Osteoblast (primary cell): ENCODE results near the gene NEB. TPM values are rescaled to one million over a fixed set of nuclear protein-coding genes. Genes with fewer than 3 reads are reported as not detected.

Source experiments
- DNase-seq: peaks from one replicate; pipeline ENCODE4 v3.0.0; 2011; ENCODE audit warnings: low spot score, mixed read lengths; ENCODE audit not compliant: insufficient read length; ENCODE audit errors: missing footprints
- H2AFZ ChIP-seq: 2 replicates; pipeline ENCODE4 v1.6.0; 2011; ENCODE audit warnings: mild to moderate bottlenecking, low read length
- H3K27ac ChIP-seq: 2 replicates; pipeline ENCODE4 v1.5.1; 2011; ENCODE audit warnings: mild to moderate bottlenecking, low read depth, low read length, moderate library complexity
- H3K27me3 ChIP-seq: 2 replicates; pipeline ENCODE4 v1.6.0; 2012; ENCODE audit warnings: mild to moderate bottlenecking, control low read depth, inconsistent platforms, low read length, moderate library complexity; ENCODE audit not compliant: insufficient read depth
- H3K36me3 ChIP-seq: 2 replicates; pipeline ENCODE4 v1.5.1; 2011; ENCODE audit warnings: mild to moderate bottlenecking, low read length, control low read depth, moderate library complexity; ENCODE audit not compliant: insufficient read depth
- H3K4me1 ChIP-seq: 2 replicates; pipeline ENCODE4 v1.5.1; 2011; ENCODE audit warnings: mild to moderate bottlenecking, low read length, control low read depth, moderate library complexity; ENCODE audit not compliant: insufficient read depth
- H3K4me2 ChIP-seq: 2 replicates; pipeline ENCODE4 v1.6.0; 2011; ENCODE audit warnings: mild to moderate bottlenecking, low read length; ENCODE audit not compliant: insufficient read depth
- H3K4me3 ChIP-seq: fragments of 200-600 bp; sonication (generic); 3 replicates; pipeline ENCODE4 v1.5.1; 2012; ENCODE audit warnings: mild to moderate bottlenecking, low read length, inconsistent platforms; ENCODE audit not compliant: insufficient read depth
- H3K79me2 ChIP-seq: 2 replicates; pipeline ENCODE4 v1.6.0; 2012; ENCODE audit warnings: mild to moderate bottlenecking, low read length, control low read depth, inconsistent platforms; ENCODE audit not compliant: insufficient read depth
- H3K9me3 ChIP-seq: 2 replicates; pipeline ENCODE4 v1.5.1; 2011; ENCODE audit warnings: low read depth, low read length, control low read depth
- H4K20me1 ChIP-seq: 2 replicates; pipeline ENCODE4 v1.6.0; 2012; ENCODE audit warnings: mild to moderate bottlenecking, low read length, control low read depth; ENCODE audit not compliant: insufficient read depth
- CTCF ChIP-seq: IDR thresholded peaks from 2 replicates; pipeline ENCODE4 v1.5.1; 2011; ENCODE audit warnings: mild to moderate bottlenecking, low read depth, low read length, moderate library complexity; ENCODE audit errors: extremely low read depth
- total RNA-seq: library from RNA; depleted of rRNA; stranded (reverse); fragments of >200 nt; gene quantifications from 2 replicates; pipeline ENCODE4 v1.2.3, GENCODE V29; 2012

NEB gene
- total RNA-seq, 1 donor: 0.36 TPM

DNA sequence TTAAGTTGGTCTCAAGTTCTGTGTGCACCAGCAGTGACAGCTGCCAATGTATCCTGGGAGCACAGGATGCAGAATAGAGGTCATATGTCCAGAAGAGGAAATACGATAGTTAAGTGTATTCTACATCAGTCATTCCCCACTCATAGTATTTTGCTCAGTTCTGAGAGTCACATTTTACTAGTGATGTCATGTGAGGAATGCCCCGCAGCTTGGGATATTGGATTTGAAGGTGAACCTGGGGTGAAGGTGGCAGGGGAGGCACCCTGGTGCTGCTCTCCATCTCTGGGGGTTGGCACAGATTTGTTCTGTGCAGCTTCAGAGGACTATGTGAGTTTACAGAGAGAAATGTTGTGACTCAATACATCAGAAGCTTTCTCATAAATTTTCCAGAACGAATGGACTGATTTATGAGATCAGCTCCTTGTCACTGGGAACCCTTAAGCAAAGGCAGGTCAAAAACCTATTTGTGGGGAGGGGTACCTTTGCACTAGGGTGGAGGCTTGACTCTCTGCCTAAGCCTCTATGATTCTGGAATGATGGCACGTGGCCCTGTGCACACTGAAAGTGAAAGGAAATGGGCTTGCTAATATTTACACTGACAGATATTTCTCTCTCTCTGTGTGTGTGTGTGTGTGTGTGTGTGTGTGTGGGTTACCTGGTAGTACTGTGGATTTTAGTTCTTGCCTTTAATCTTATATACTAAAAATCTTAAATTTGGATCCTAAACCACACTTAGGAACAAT, 95.9 kb downstream of the NEB start:
- H3K4me2 ChIP-seq: peak overlapping the region; percentile 74
- H3K27ac ChIP-seq: no peak overlapping the region
- peak overlapping the region; percentile 49 for H3K4me3 ChIP-seq
- DNase-seq: no peak
- no peak for TF ChIP-seq CTCF
- H3K4me1 ChIP-seq: peaks cover 5% of the 10 kb centered on the region
- no peaks in the 10 kb centered on the region for H3K27me3 ChIP-seq
- H4K20me1 ChIP-seq: no peaks in the 10 kb centered on the region
- H3K9me3 ChIP-seq: no peaks in the 10 kb centered on the region
- H3K36me3 ChIP-seq: no peaks in the 10 kb centered on the region
- H2AFZ ChIP-seq: peak overlapping the region; percentile 32
- no peaks in the 10 kb centered on the region for H3K79me2 ChIP-seq

DNA sequence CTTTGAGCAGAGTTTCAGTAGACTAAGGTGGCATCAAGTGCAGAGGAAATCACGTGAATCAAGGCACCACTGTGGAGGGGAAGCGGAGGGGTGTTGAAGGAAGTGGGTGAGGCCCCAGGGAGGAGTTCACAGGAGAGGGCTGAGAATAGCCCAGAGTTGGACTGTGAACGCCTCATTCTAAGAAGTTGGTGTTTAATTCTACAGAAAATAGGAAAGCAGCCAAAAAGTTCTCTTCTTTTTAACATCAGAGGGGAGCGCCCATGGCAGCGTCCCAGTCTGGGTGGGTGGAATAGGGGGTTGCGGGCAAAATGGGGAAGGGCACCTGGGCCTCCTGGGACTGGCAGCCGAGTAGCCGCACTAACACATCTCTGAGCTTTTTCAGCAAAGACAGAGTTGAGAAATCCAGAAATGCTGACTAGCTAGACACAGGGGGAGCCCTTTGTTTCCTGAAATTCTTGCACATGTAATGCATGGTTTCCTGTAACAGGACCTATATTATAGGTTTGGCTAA, 97.0 kb downstream of the NEB start:
- H3K36me3 ChIP-seq: no peaks in the 10 kb centered on the region
- no peak overlapping the region for H3K4me2 ChIP-seq
- no peaks in the 10 kb centered on the region for H3K27me3 ChIP-seq
- H3K4me3 ChIP-seq: no peak overlapping the region
- H2AFZ ChIP-seq: no peak overlapping the region
- no peaks in the 10 kb centered on the region for H3K9me3 ChIP-seq
- no peaks in the 10 kb centered on the region for H3K79me2 ChIP-seq
- H4K20me1 ChIP-seq: no peaks in the 10 kb centered on the region
- no peak for TF ChIP-seq CTCF
- DNase-seq: no peak
- peaks cover 5% of the 10 kb centered on the region for H3K4me1 ChIP-seq
- H3K27ac ChIP-seq: no peak overlapping the region

- no peak for TF ChIP-seq CTCF
- H3K4me3 ChIP-seq: no peak overlapping the region
- H3K27me3 ChIP-seq: no peaks in the 10 kb centered on the region
- H3K27ac ChIP-seq: no peak overlapping the region
- H3K36me3 ChIP-seq: no peaks in the 10 kb centered on the region
- H3K4me2 ChIP-seq: no peak overlapping the region
- no peak overlapping the region for H2AFZ ChIP-seq
- H4K20me1 ChIP-seq: no peaks in the 10 kb centered on the region
- no peak for DNase-seq
- H3K9me3 ChIP-seq: no peaks in the 10 kb centered on the region
- no peaks in the 10 kb centered on the region for H3K79me2 ChIP-seq
- peaks cover 5% of the 10 kb centered on the region for H3K4me1 ChIP-seq
Observed at GRCh38 chr2:151634736-151635467, 99.4 kb downstream of the NEB start.

- no peak overlapping the region for H3K4me3 ChIP-seq
- H3K36me3 ChIP-seq: no peaks in the 10 kb centered on the region
- H3K4me1 ChIP-seq: peaks cover under 1% of the 10 kb centered on the region
- no peaks in the 10 kb centered on the region for H3K27me3 ChIP-seq
- no peak overlapping the region for H3K27ac ChIP-seq
- H3K4me2 ChIP-seq: no peak overlapping the region
- H2AFZ ChIP-seq: no peak overlapping the region
- H3K9me3 ChIP-seq: no peaks in the 10 kb centered on the region
- peak; percentile 47 for TF ChIP-seq CTCF
- no peaks in the 10 kb centered on the region for H4K20me1 ChIP-seq
- no peak for DNase-seq
- H3K79me2 ChIP-seq: no peaks in the 10 kb centered on the region
Observed at GRCh38 chr2:151632993-151633565, 101.2 kb downstream of the NEB start.
